Measurements from ENCODE around the gene LAMA1.
A peak's percentile ranks its signal among the peaks of the same experiment; 100 is the strongest.
"Not testable (repeated sequence)": the region's sequence is repeated elsewhere in the genome, so short reads cannot be mapped to it uniquely, and the experiment has no call there.

Gene LAMA1

GRCh38 chr18:6947338-6948030 is 170.1 kb downstream of the LAMA1 start:
- DNase-seq, result no peak

- DNase-seq, result no peak
These were observed 174.5 kb downstream of the LAMA1 start for GRCh38 chr18:6943143-6943542.

- no peak for DNase-seq
These were observed 174.9 kb downstream of the LAMA1 start for GRCh38 chr18:6942742-6943141.

GRCh38 chr18:6941996-6942395 is 175.6 kb downstream of the LAMA1 start:
- no peak for DNase-seq

- no peak for DNase-seq
These were observed 177.1 kb downstream of the LAMA1 start for GRCh38 chr18:6940451-6940850.

- no peak for DNase-seq
These were observed 177.6 kb downstream of the LAMA1 start for GRCh38 chr18:6939972-6940371.

- DNase-seq, result not testable (repeated sequence)
These were observed 179.2 kb downstream of the LAMA1 start for GRCh38 chr18:6938403-6938802.

- no peak for DNase-seq
These were observed 179.6 kb downstream of the LAMA1 start for GRCh38 chr18:6938003-6938402.

- no peak for DNase-seq
These were observed 182.7 kb downstream of the LAMA1 start for GRCh38 chr18:6934859-6935258.

- no peak for DNase-seq
These were observed 188.1 kb downstream of the LAMA1 start for GRCh38 chr18:6929370-6930102.

GRCh38 chr18:6928359-6928758 is 189.2 kb downstream of the LAMA1 start:
- no peak for DNase-seq

GRCh38 chr18:6927153-6927552 is 190.4 kb downstream of the LAMA1 start:
- no peak for DNase-seq

- no peak for DNase-seq
These were observed 194.4 kb downstream of the LAMA1 start for GRCh38 chr18:6923220-6923619.

GRCh38 chr18:6921571-6921970 is 196.0 kb downstream of the LAMA1 start:
- no peak for DNase-seq

- DNase-seq, result peak; percentile 3 to 26
These were observed 197.3 kb downstream of the LAMA1 start for GRCh38 chr18:6920099-6920955.

GRCh38 chr18:6917072-6917471 is 200.5 kb downstream of the LAMA1 start:
- DNase-seq, result no peak

- no peak for DNase-seq
These were observed 216.2 kb downstream of the LAMA1 start for GRCh38 chr18:6901286-6901926.

GRCh38 chr18:6891788-6892187 is 225.8 kb downstream of the LAMA1 start:
- DNase-seq, result no peak
